PFSK-1 (cell line): Measurements from ENCODE around the gene MRPL49.
A peak's percentile ranks its signal among the peaks of the same experiment; 100 is the strongest.

Experiments
- FOXP2 ChIP-seq: optimal IDR thresholded peaks from 2 replicates; pipeline ENCODE3; 2011; ENCODE audit warnings: borderline replicate concordance, control low read depth, inconsistent platforms; ENCODE audit not compliant: insufficient read depth; ENCODE audit errors: extremely low read length, extremely low read depth
- POLR2AphosphoS5 ChIP-seq: IDR thresholded peaks from 2 replicates; pipeline ENCODE4 v1.6.1; 2012; ENCODE audit warnings: low read depth, mild to moderate bottlenecking, control low read depth, low read length, moderate library complexity
- REST ChIP-seq, 2 experiments: IDR thresholded peaks; 2 replicates each; pipeline versions ENCODE4 v1.6.1 to v1.8.0; 2011 to 2012; ENCODE audit warnings: low read depth in 2 of 2, low read length in 2 of 2, control low read depth in 1 of 2, inconsistent platforms in 1 of 2, mild to moderate bottlenecking in 1 of 2, moderate library complexity in 1 of 2; ENCODE audit not compliant: insufficient read depth in 1 of 2
- SIN3A ChIP-seq: IDR thresholded peaks from 2 replicates; pipeline ENCODE4 v1.6.1; 2012; ENCODE audit warnings: mild to moderate bottlenecking, low read length, moderate library complexity, borderline replicate concordance; ENCODE audit not compliant: insufficient read depth
- TAF1 ChIP-seq: IDR thresholded peaks from 2 replicates; pipeline ENCODE4 v1.6.1; 2012; ENCODE audit warnings: low read length, control low read depth, borderline replicate concordance; ENCODE audit not compliant: insufficient read depth

The MRPL49 gene

GRCh38 chr11:65128182-65129145, 6.3 kb downstream of the MRPL49 start:
- TF ChIP-seq TAF1 (no peak), POLR2AphosphoS5 (peak; percentile 33; the same call in 1 of the 2 replicates), SIN3A (no peak), FOXP2 (no peak), REST (IDR thresholded peaks at IDR 0.05; ENCODE audit: insufficient read depth in 1 of 2, low read depth in 2 of 2, low read length in 2 of 2) (no peak)

- TF ChIP-seq REST (IDR thresholded peaks at IDR 0.05; ENCODE audit: insufficient read depth in 1 of 2, low read depth in 2 of 2, low read length in 2 of 2) (no peak), FOXP2 (no peak)
These were observed 7.7 kb downstream of the MRPL49 start for GRCh38 chr11:65129649-65130441.

- TF ChIP-seq POLR2AphosphoS5: no peak
- no peak for TF ChIP-seq FOXP2
- TF ChIP-seq SIN3A: no peak
- no peak for TF ChIP-seq REST (IDR thresholded peaks at IDR 0.05; ENCODE audit: insufficient read depth in 1 of 2, low read depth in 2 of 2, low read length in 2 of 2)
- TF ChIP-seq TAF1: no peak
These were observed 8.7 kb downstream of the MRPL49 start for GRCh38 chr11:65130631-65131416.

- TF ChIP-seq TAF1 (no peak), POLR2AphosphoS5 (no peak), FOXP2 (no peak), REST (IDR thresholded peaks at IDR 0.05; ENCODE audit: insufficient read depth in 1 of 2, low read depth in 2 of 2, low read length in 2 of 2) (no peak), SIN3A (no peak)
These were observed 9.3 kb downstream of the MRPL49 start for GRCh38 chr11:65131417-65131776.
